Peyer's patch (tissue), 4 donors: ENCODE results near the gene NAV2. TPM values are rescaled to one million over a fixed set of nuclear protein-coding genes. Genes with fewer than 3 reads are reported as not detected.
A peak's percentile ranks its signal among the peaks of the same experiment; 100 is the strongest.

Source experiments
- DNase-seq, 3 donors: peaks; one replicate each; pipeline ENCODE4 v3.0.0-alpha.2; 2017 to 2019
- H3K27ac ChIP-seq, 4 donors: fragments of 200-600 bp; sonication (generic); one replicate each; pipeline ENCODE4 v1.5.1; 2016 to 2019
- H3K27me3 ChIP-seq, 2 donors: fragments of 200-600 bp; sonication (generic); one replicate each; pipeline ENCODE4 v1.5.1; 2019
- H3K36me3 ChIP-seq, 3 donors: fragments of 200-600 bp; sonication (generic); one replicate each; pipeline ENCODE4 v1.5.1; 2016 to 2019
- H3K4me1 ChIP-seq, 4 donors: fragments of 200-600 bp; sonication (generic); one replicate each; pipeline ENCODE4 v1.5.1; 2016 to 2019
- H3K4me3 ChIP-seq, 4 donors: fragments of 200-600 bp; sonication (generic); 1 replicate in 3 of 4; 2 replicates in 1 of 4; pipeline ENCODE4 v1.5.1; 2016 to 2019; ENCODE audit warnings: mild to moderate bottlenecking in 1 of 4
- H3K9me3 ChIP-seq, 4 donors: fragments of 200-600 bp; sonication (generic); one replicate each; pipeline ENCODE4 v1.5.1; 2016 to 2019; ENCODE audit warnings: mild to moderate bottlenecking in 1 of 4
- CTCF ChIP-seq, 6 experiments: fragments of 450-650 bp in 4 of 6; fragments of 200-600 bp in 2 of 6; sonication (generic) in 1 of 6; IDR thresholded peaks; one replicate each; pipeline ENCODE4 v1.5.1; 2017 to 2019; ENCODE audit warnings: antibody characterized with exemption in 6 of 6, mild to moderate bottlenecking in 3 of 6, moderate library complexity in 1 of 6
- POLR2A ChIP-seq, 2 donors: fragments of 450-650 bp; IDR thresholded peaks; one replicate each; pipeline ENCODE4 v1.5.1; 2017; ENCODE audit warnings: antibody characterized with exemption in 2 of 2, mild to moderate bottlenecking in 2 of 2, moderate library complexity in 2 of 2
- total RNA-seq, 4 donors: library from RNA; depleted of rRNA; stranded (reverse); fragments of >200 nt; gene quantifications; one replicate each; pipeline ENCODE4 v1.1.0, GENCODE V29; 2016

The NAV2 gene
- total RNA-seq, 4 donors from 2014 or later: 6.0 to 48.7 (median 20.1) TPM

GRCh38 chr11:19933801-19934488, 221.3 kb downstream of the NAV2 start:
- H3K9me3 ChIP-seq: no peaks in the 10 kb centered on the region
- no peaks in the 10 kb centered on the region for H3K4me1 ChIP-seq
- TF ChIP-seq CTCF (IDR thresholded peaks at IDR 0.05) (no peak), POLR2A (IDR thresholded peaks at IDR 0.05) (no peak)
- no peak for DNase-seq
- H3K4me3 ChIP-seq: no peak overlapping the region
- H3K27ac ChIP-seq: no peak overlapping the region
- H3K36me3 ChIP-seq: peaks cover 0 to 11% (median 0%) of the 10 kb centered on the region in 3 donors
- no peaks in the 10 kb centered on the region for H3K27me3 ChIP-seq

GRCh38 chr11:19934828-19935259, 222.2 kb downstream of the NAV2 start:
- no peaks in the 10 kb centered on the region for H3K9me3 ChIP-seq
- H3K27ac ChIP-seq: no peak overlapping the region
- peaks cover 0 to 11% (median 0%) of the 10 kb centered on the region in 3 donors for H3K36me3 ChIP-seq
- TF ChIP-seq CTCF (IDR thresholded peaks at IDR 0.05): no peak
- no peak for TF ChIP-seq POLR2A (IDR thresholded peaks at IDR 0.05)
- H3K4me3 ChIP-seq: no peak overlapping the region
- H3K4me1 ChIP-seq: no peaks in the 10 kb centered on the region
- no peak for DNase-seq
- H3K27me3 ChIP-seq: no peaks in the 10 kb centered on the region

- Histone ChIP-seq H3K4me3 (no peak overlapping the region), H3K27ac (no peak overlapping the region), H3K4me1 (no peaks in the 10 kb centered on the region)
Measured at GRCh38 chr11:19935507-19935906, 222.9 kb downstream of the NAV2 start.

GRCh38 chr11:19936461-19936860, 223.8 kb downstream of the NAV2 start:
- Histone ChIP-seq H3K4me3 (no peak overlapping the region), H3K36me3 (peaks cover 0 to 11% (median 0%) of the 10 kb centered on the region in 3 donors), H3K27ac (no peak overlapping the region), H3K27me3 (no peaks in the 10 kb centered on the region), H3K9me3 (no peaks in the 10 kb centered on the region), H3K4me1 (no peaks in the 10 kb centered on the region)
- TF ChIP-seq CTCF (IDR thresholded peaks at IDR 0.05): no peak
- TF ChIP-seq POLR2A (IDR thresholded peaks at IDR 0.05): no peak
- no peak for DNase-seq

More at GRCh38 chr11:19935507-19935906, 222.9 kb downstream of the NAV2 start:
- H3K27me3 ChIP-seq: no peaks in the 10 kb centered on the region
- peaks cover 0 to 11% (median 0%) of the 10 kb centered on the region in 3 donors for H3K36me3 ChIP-seq
- no peak for DNase-seq
- no peaks in the 10 kb centered on the region for H3K9me3 ChIP-seq
- no peak for TF ChIP-seq CTCF (IDR thresholded peaks at IDR 0.05)
- TF ChIP-seq POLR2A (IDR thresholded peaks at IDR 0.05): no peak

- Histone ChIP-seq H3K36me3 (peaks cover 0 to 7% (median 0%) of the 10 kb centered on the region in 3 donors), H3K4me3 (no peak overlapping the region), H3K9me3 (no peaks in the 10 kb centered on the region), H3K4me1 (no peaks in the 10 kb centered on the region), H3K27me3 (no peaks in the 10 kb centered on the region), H3K27ac (no peak overlapping the region)
- DNase-seq: peak in 2 of 3 donors; percentile 62 to 77
- TF ChIP-seq POLR2A (IDR thresholded peaks at IDR 0.05): no peak
- TF ChIP-seq CTCF (IDR thresholded peaks at IDR 0.05): peak in 5 of 6 experiments; percentile 25 to 74 (median 62)
Measured at GRCh38 chr11:19938169-19938856, 225.7 kb downstream of the NAV2 start.
